HepG2 (cell line): ENCODE measurements around the gene BMERB1. TPM values are rescaled to one million over a fixed set of nuclear protein-coding genes. Genes with fewer than 3 reads are reported as not detected.

Experiments used
- ATAC-seq: fragments of 200-7000 bp; cut with Tn5 transposase; 3 replicates; pipeline ENCODE4 v1.9.1; 2020; ENCODE audit warnings: mild to moderate bottlenecking, moderate library complexity
- BruUV-seq: library from RNA; stranded (reverse); fragments of 400-500 nt; replicated peaks from 2 replicates; lab custom pipeline; 2021; lab: Mats Ljungman, UMichigan
- CTCF ChIA-PET: fragments of 300-600 bp; formaldehyde crosslinking; extraction: SDS; loops from one replicate; lab custom pipeline; 2021; ENCODE audit warnings: low total read pairs, inconsistent platforms, low intra/inter-chr PET ratio; lab: Yijun Ruan, JAX
- POLR2A ChIA-PET: fragments of 350-600 bp; sonication (Branson Sonifier 250); formaldehyde crosslinking; loops from one replicate; lab custom pipeline; 2020; ENCODE audit warnings: antibody characterized with exemption, inconsistent platforms; lab: Yijun Ruan, JAX
- DNase-seq: peaks from one replicate; pipeline ENCODE4 v3.0.0-alpha.2; 2015; ENCODE audit warnings: low spot score
- FAIRE-seq: peaks from 3 replicates; lab custom pipeline; 2011; peaks lifted over from hg19 to GRCh38; lab: Jason Lieb, UNC
- H2AFZ ChIP-seq: one replicate; pipeline ENCODE4 v1.6.1; 2011; ENCODE audit warnings: low read length, inconsistent platforms
- H3K27ac ChIP-seq: fragments of 300-600 bp; 3 replicates; pipeline ENCODE4 v1.8.0; 2011; ENCODE audit warnings: mixed run types, mild to moderate bottlenecking, mixed read lengths, low read length, inconsistent platforms; ENCODE audit not compliant: insufficient read depth; ENCODE audit errors: extremely low read length
- H3K27me3 ChIP-seq, 2 experiments: fragments of 200-600 bp in 1 of 2; 2 replicates in 1 of 2; 3 replicates in 1 of 2; pipeline versions ENCODE4 v1.6.0 to v1.8.0; 2011; ENCODE audit warnings: low read length in 2 of 2, mild to moderate bottlenecking in 2 of 2, moderate library complexity in 2 of 2, inconsistent platforms in 1 of 2; ENCODE audit not compliant: insufficient read depth in 2 of 2, control insufficient read depth in 1 of 2
- H3K36me3 ChIP-seq, 2 experiments: fragments of 200-600 bp in 1 of 2; replicated peaks in 1 of 2; 2 replicates in 1 of 2; 3 replicates in 1 of 2; pipeline versions ENCODE4 v1.5.1 to v1.8.0; 2011; ENCODE audit warnings: low read length in 2 of 2, inconsistent platforms in 1 of 2; ENCODE audit not compliant: insufficient read depth in 2 of 2, control insufficient read depth in 1 of 2
- H3K4me1 ChIP-seq: 2 replicates; pipeline ENCODE4 v1.5.1; 2012; ENCODE audit warnings: low read length, inconsistent platforms; ENCODE audit not compliant: insufficient read depth
- H3K4me2 ChIP-seq: 2 replicates; pipeline ENCODE4 v1.6.0; 2011; ENCODE audit warnings: low read depth, low read length, inconsistent platforms
- H3K4me3 ChIP-seq, 3 experiments: fragments of 200-600 bp in 1 of 3; sonication (generic), shearing (Covaris generic) in 1 of 3; replicated peaks in 1 of 3; 2 replicates each; pipeline ENCODE4 v1.5.1; 2011 to 2016; ENCODE audit warnings: low read length in 3 of 3, inconsistent platforms in 2 of 3, low read depth in 2 of 3, mild to moderate bottlenecking in 2 of 3, control low read depth in 1 of 3, mixed read lengths in 1 of 3; ENCODE audit not compliant: insufficient read depth in 1 of 3
- H3K79me2 ChIP-seq: one replicate; pipeline ENCODE4 v1.6.1; 2011; ENCODE audit warnings: low read length, inconsistent platforms; ENCODE audit not compliant: insufficient read depth
- H3K9ac ChIP-seq: 2 replicates; pipeline ENCODE4 v1.6.0; 2011; ENCODE audit warnings: mild to moderate bottlenecking, low read depth, low read length, inconsistent platforms; ENCODE audit not compliant: insufficient read depth
- H3K9me3 ChIP-seq: 2 replicates; pipeline ENCODE4 v1.5.1; 2012; ENCODE audit warnings: mild to moderate bottlenecking, low read length
- H4K20me1 ChIP-seq: 2 replicates; pipeline ENCODE4 v1.6.0; 2011; ENCODE audit warnings: inconsistent platforms, mild to moderate bottlenecking, low read length, moderate library complexity; ENCODE audit not compliant: insufficient read depth
- ATM ChIP-seq: fragments of 450-650 bp; IDR thresholded peaks from 2 replicates; pipeline ENCODE4 v1.7.1; 2017; ENCODE audit warnings: mild to moderate bottlenecking, borderline replicate concordance
- FOXA1 ChIP-seq, 2 experiments: fragments of 450-650 bp in 1 of 2; sonication (generic) in 1 of 2; formaldehyde crosslinking in 1 of 2; IDR thresholded peaks; 2 replicates each; pipeline versions ENCODE4 v1.4.0 to v1.6.1; 2016 to 2020; ENCODE audit warnings: missing genetic modification reagents in 1 of 2
- FOXK1 ChIP-seq: sonication (generic); formaldehyde crosslinking; IDR thresholded peaks from 2 replicates; pipeline ENCODE4 v1.4.0; 2020; ENCODE audit warnings: low read depth, missing genetic modification reagents, borderline replicate concordance
- FOXK2 ChIP-seq: fragments of 450-650 bp; IDR thresholded peaks from 2 replicates; pipeline ENCODE4 v1.6.1; 2016
- FOXP1 ChIP-seq, 2 experiments: fragments of 450-650 bp in 1 of 2; IDR thresholded peaks; 2 replicates each; pipeline ENCODE4 v1.6.1; 2017 to 2018; ENCODE audit warnings: antibody characterized with exemption in 1 of 2
- HOXA5 ChIP-seq: sonication (generic); formaldehyde crosslinking; IDR thresholded peaks from 2 replicates; pipeline ENCODE4 v1.4.0; 2020; ENCODE audit warnings: missing genetic modification reagents
- MZF1 ChIP-seq: sonication (generic); formaldehyde crosslinking; IDR thresholded peaks from 2 replicates; pipeline ENCODE4 v1.8.1; 2023; ENCODE audit warnings: mild to moderate bottlenecking, missing genetic modification reagents, borderline replicate concordance
- NBN ChIP-seq: fragments of 450-650 bp; conservative IDR thresholded peaks from 2 replicates; pipeline ENCODE4 v1.6.1; 2017
- NONO ChIP-seq, 2 experiments: fragments of 450-650 bp in 1 of 2; sonication (generic) in 1 of 2; formaldehyde crosslinking in 1 of 2; IDR thresholded peaks in 1 of 2; conservative IDR thresholded peaks in 1 of 2; 2 replicates each; pipeline versions ENCODE4 v1.6.1 to v1.8.0; 2017 to 2022; ENCODE audit warnings: mild to moderate bottlenecking in 1 of 2, missing genetic modification reagents in 1 of 2, moderate library complexity in 1 of 2
- PHB2 ChIP-seq: fragments of 450-650 bp; IDR thresholded peaks from 2 replicates; pipeline ENCODE4 v1.6.1; 2018; ENCODE audit not compliant: partially characterized antibody
- PITX1 ChIP-seq: sonication (generic); formaldehyde crosslinking; IDR thresholded peaks from 2 replicates; pipeline ENCODE4 v1.5.1; 2020; ENCODE audit warnings: mild to moderate bottlenecking, missing genetic modification reagents
- PLRG1 ChIP-seq: fragments of 450-650 bp; conservative IDR thresholded peaks from 2 replicates; pipeline ENCODE4 v1.6.1; 2016
- RAD51 ChIP-seq: fragments of 450-650 bp; IDR thresholded peaks from 2 replicates; pipeline ENCODE4 v1.6.1; 2016; ENCODE audit warnings: borderline replicate concordance
- SOX6 ChIP-seq, 2 experiments: fragments of 450-650 bp in 1 of 2; sonication (generic) in 1 of 2; formaldehyde crosslinking in 1 of 2; IDR thresholded peaks; 2 replicates each; pipeline versions ENCODE4 v1.4.0 to v1.6.1; 2017 to 2020; ENCODE audit warnings: antibody characterized with exemption in 1 of 2, mild to moderate bottlenecking in 1 of 2, missing genetic modification reagents in 1 of 2
- SP140L ChIP-seq: sonication (generic); formaldehyde crosslinking; IDR thresholded peaks from 2 replicates; pipeline ENCODE4 v1.4.0; 2020; ENCODE audit warnings: missing genetic modification reagents, borderline replicate concordance
- TOPORS ChIP-seq: sonication (generic); formaldehyde crosslinking; IDR thresholded peaks from 2 replicates; pipeline ENCODE4 v1.8.0; 2023; ENCODE audit warnings: mild to moderate bottlenecking, missing genetic modification reagents
- ZNF34 ChIP-seq: sonication (generic); formaldehyde crosslinking; IDR thresholded peaks from 2 replicates; pipeline ENCODE4 v1.4.0; 2020; ENCODE audit warnings: mild to moderate bottlenecking, missing genetic modification reagents, borderline replicate concordance
- ZNF484 ChIP-seq: sonication (generic); formaldehyde crosslinking; IDR thresholded peaks from 2 replicates; pipeline ENCODE4 v1.5.1; 2020; ENCODE audit warnings: mild to moderate bottlenecking, low read depth, missing genetic modification reagents, borderline replicate concordance
- ZNF556 ChIP-seq: sonication (generic); formaldehyde crosslinking; IDR thresholded peaks from 2 replicates; pipeline ENCODE4 v1.4.0; 2020; ENCODE audit warnings: mild to moderate bottlenecking, missing genetic modification reagents, borderline replicate concordance
- ZNF709 ChIP-seq: sonication (generic); formaldehyde crosslinking; IDR thresholded peaks from 2 replicates; pipeline ENCODE4 v1.5.0; 2020; ENCODE audit warnings: mild to moderate bottlenecking, missing genetic modification reagents
- WGBS: methylation state at CpG from one replicate; pipeline ENCODE4 v1.1.6; 2017; ENCODE audit warnings: low lambda C conversion rate; 5-methylcytosine and 5-hydroxymethylcytosine counted together
- in situ Hi-C: cut with HindIII; loops from 2 replicates; pipeline ENCODE4 v1.10.0; 2017; ENCODE audit warnings: low pct_unique_long_range_greater_than_20kb; ENCODE audit not compliant: extremely low pct_ligation_motif_present
- intact Hi-C: fragments of 100-400 bp; cut with micrococcal nuclease; formaldehyde crosslinking; loops from one replicate; pipeline ENCODE4 v1.10.0; 2022; ENCODE audit not compliant: unreplicated experiment
- polyA plus RNA-seq, 8 experiments: library from polyadenylated mRNA; depleted of rRNA in 3 of 8; stranded (reverse) in 7 of 8; unstranded in 1 of 8; fragments of >200 nt; fragmentation: Illumina TruSeq in 4 of 8; extraction: Trizol in 4 of 8; gene quantifications; 2 replicates each; pipeline versions ENCODE4 v1.2.1 to v1.2.3, GENCODE V29; 2011 to 2016; ENCODE audit warnings: low read depth in 4 of 8, missing spikeins in 1 of 8, mixed read lengths in 1 of 8; ENCODE audit not compliant: insufficient read depth in 1 of 8
- total RNA-seq, 5 experiments: library from RNA; depleted of rRNA; stranded (reverse); fragments of >200 nt; fragmentation: Illumina TruSeq; extraction: Trizol; gene quantifications; 2 replicates each; pipeline ENCODE4 v1.2.3, GENCODE V29; 2016; ENCODE audit warnings: low read depth in 1 of 5
- TF ChIP-seq, protein P1 (sequence below): sonication (generic); formaldehyde crosslinking; IDR thresholded peaks from 2 replicates; pipeline ENCODE4 v1.9.0; 2021; ENCODE audit warnings: missing genetic modification reagents, borderline replicate concordance
- TF ChIP-seq, protein P2 (sequence below): sonication (generic); formaldehyde crosslinking; IDR thresholded peaks from 2 replicates; pipeline ENCODE4 v1.8.0; 2022; ENCODE audit warnings: missing genetic modification reagents, mild to moderate bottlenecking, moderate library complexity, borderline replicate concordance

Gene BMERB1
- total and polyA plus RNA-seq, 2 of the 13 experiments (the other 11 are each of a cell fraction or from before 2014, with no cell fraction given): 1.4 TPM

DNA sequence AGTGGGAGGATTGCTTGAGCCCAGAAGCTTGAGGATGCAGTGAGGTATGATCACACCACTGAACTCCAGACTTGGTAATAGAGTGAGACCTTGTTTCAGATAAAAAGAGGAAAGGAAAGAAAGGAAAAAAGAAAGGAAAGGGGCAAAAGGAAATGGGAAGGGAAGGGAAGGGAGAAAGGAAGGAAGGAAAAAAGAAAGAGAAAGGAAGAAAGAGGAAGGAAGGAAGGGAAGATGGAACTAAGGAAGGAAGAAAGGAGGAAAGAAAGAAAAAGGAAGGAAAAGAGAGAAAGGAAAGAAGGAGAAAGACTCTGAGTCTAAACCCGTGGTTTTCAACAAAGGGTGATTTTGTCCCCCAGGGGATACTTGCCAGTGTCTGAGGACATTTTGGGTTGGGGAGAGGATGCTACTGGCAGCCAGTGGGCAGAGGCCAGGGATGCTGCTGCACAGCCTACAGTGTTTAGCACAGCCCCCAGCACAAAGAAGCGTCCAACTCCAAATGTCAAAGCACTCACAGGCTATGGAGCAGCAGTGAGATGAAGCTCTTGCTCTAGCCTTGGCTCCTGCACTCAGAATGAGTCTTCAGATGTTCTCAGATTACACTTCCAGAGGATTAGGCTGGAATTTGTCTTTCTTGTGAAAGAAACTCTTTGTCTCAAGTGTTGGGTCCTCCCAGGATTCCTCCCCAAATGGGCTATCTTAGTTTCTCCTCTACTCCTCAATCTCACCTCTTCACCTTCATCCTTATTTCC, 64.2 kb downstream of the BMERB1 start:
- DNase-seq (no peak), ATAC-seq (no peak; the same call in 2 of the 3 replicates), FAIRE-seq (no peak)
- Histone ChIP-seq H3K27me3 (no peaks in the 10 kb centered on the region), H3K4me2 (no peak overlapping the region), H4K20me1 (no peaks in the 10 kb centered on the region), H3K4me1 (no peaks in the 10 kb centered on the region), H2AFZ (no peak overlapping the region), H3K9ac (no peak overlapping the region), H3K4me3 (no peak overlapping the region), H3K27ac (no peak overlapping the region), H3K79me2 (no peaks in the 10 kb centered on the region), H3K9me3 (no peaks in the 10 kb centered on the region), H3K36me3 (no peaks in the 10 kb centered on the region)
- CTCF ChIA-PET: no interaction called here
- in situ Hi-C loops (no loop called here), intact Hi-C loops (no loop called here)
- no TSS peak for BruUV-seq
- 22% methylated on average over 2 of the region's 2 CpGs for WGBS
- POLR2A ChIA-PET: interaction anchor here (1.6 kb wide), 1 partner anchor 9 kb away, joined by 4 read pairs; no protein-coding TSS in a partner anchor
- TF ChIP-seq ZNF34 (CRISPR knock-in tag): no peak
- TF ChIP-seq PITX1 (CRISPR knock-in tag): no peak
- TF ChIP-seq PHB2: peak; percentile 76
- no peak for TF ChIP-seq ZNF709
- 0 out of 2 replicates have a peak, but pooled peaks have one; percentile 44 for TF ChIP-seq ATM
- TF ChIP-seq FOXA1 (IDR thresholded peaks at IDR 0.05): peak; percentile 34; the same call in 1 of the 2 replicates
- TF ChIP-seq FOXA1 (CRISPR knock-in tag; IDR thresholded peaks at IDR 0.05): no peak
- 0 out of 2 replicates have a peak, but pooled peaks have one; percentile 14 for TF ChIP-seq NONO (IDR thresholded peaks at IDR 0.05)
- TF ChIP-seq NONO (CRISPR knock-in tag; conservative IDR thresholded peaks at IDR 0.05): no peak
- 0 out of 2 replicates have a peak, but pooled peaks have one; percentile 39 for TF ChIP-seq FOXP1 (IDR thresholded peaks at IDR 0.05)
- TF ChIP-seq FOXP1 (CRISPR knock-in tag; IDR thresholded peaks at IDR 0.05): no peak
- no peak for TF ChIP-seq RAD51
- 0 out of 2 replicates have a peak, but pooled peaks have one; percentile 85 for TF ChIP-seq NBN
- TF ChIP-seq PLRG1: peak; percentile 92; the same call in 1 of the 2 replicates
- 0 out of 2 replicates have a peak, but pooled peaks have one; percentile 13 for TF ChIP-seq FOXK2
- no peak for TF ChIP-seq ZNF556 (CRISPR knock-in tag)
- TF ChIP-seq FOXK1: no peak
- TF ChIP-seq SOX6 (IDR thresholded peaks at IDR 0.05): no peak
- TF ChIP-seq SOX6 (CRISPR knock-in tag; IDR thresholded peaks at IDR 0.05): no peak
- TF ChIP-seq, protein P1, sequence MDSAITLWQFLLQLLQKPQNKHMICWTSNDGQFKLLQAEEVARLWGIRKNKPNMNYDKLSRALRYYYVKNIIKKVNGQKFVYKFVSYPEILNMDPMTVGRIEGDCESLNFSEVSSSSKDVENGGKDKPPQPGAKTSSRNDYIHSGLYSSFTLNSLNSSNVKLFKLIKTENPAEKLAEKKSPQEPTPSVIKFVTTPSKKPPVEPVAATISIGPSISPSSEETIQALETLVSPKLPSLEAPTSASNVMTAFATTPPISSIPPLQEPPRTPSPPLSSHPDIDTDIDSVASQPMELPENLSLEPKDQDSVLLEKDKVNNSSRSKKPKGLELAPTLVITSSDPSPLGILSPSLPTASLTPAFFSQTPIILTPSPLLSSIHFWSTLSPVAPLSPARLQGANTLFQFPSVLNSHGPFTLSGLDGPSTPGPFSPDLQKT (CRISPR knock-in tag): no peak
- no peak for TF ChIP-seq MZF1 (CRISPR knock-in tag)
- TF ChIP-seq ZNF484 (CRISPR knock-in tag): no peak
- TF ChIP-seq SP140L (CRISPR knock-in tag): no peak
- no peak for TF ChIP-seq TOPORS (CRISPR knock-in tag)
- TF ChIP-seq, protein P2, sequence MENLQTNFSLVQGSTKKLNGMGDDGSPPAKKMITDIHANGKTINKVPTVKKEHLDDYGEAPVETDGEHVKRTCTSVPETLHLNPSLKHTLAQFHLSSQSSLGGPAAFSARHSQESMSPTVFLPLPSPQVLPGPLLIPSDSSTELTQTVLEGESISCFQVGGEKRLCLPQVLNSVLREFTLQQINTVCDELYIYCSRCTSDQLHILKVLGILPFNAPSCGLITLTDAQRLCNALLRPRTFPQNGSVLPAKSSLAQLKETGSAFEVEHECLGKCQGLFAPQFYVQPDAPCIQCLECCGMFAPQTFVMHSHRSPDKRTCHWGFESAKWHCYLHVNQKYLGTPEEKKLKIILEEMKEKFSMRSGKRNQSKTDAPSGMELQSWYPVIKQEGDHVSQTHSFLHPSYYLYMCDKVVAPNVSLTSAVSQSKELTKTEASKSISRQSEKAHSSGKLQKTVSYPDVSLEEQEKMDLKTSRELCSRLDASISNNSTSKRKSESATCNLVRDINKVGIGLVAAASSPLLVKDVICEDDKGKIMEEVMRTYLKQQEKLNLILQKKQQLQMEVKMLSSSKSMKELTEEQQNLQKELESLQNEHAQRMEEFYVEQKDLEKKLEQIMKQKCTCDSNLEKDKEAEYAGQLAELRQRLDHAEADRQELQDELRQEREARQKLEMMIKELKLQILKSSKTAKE: no peak
- TF ChIP-seq HOXA5 (CRISPR knock-in tag): no peak
